Endodermal cell (in vitro differentiated cells): Measurements from ENCODE around the gene ATP9A. TPM values are rescaled to one million over a fixed set of nuclear protein-coding genes. Genes with fewer than 3 reads are reported as not detected.
A peak's percentile ranks its signal among the peaks of the same experiment; 100 is the strongest.

Experiments
- DNase-seq: peaks from one replicate; pipeline ENCODE4 v3.0.0-alpha.2; 2017
- H3K27ac ChIP-seq: 2 replicates; pipeline ENCODE4 v1.5.1; 2013; ENCODE audit warnings: mild to moderate bottlenecking, low read depth, low read length, moderate library complexity
- H3K27me3 ChIP-seq: 2 replicates; pipeline ENCODE4 v1.6.1; 2013; ENCODE audit warnings: mild to moderate bottlenecking, low read length, moderate library complexity; ENCODE audit not compliant: insufficient read depth, control insufficient read depth, poor library complexity, severe bottlenecking
- H3K36me3 ChIP-seq: 2 replicates; pipeline ENCODE4 v1.7.0; 2013; ENCODE audit warnings: mild to moderate bottlenecking, low read length, moderate library complexity; ENCODE audit not compliant: control insufficient read depth, insufficient read depth
- H3K4me1 ChIP-seq: one replicate; pipeline ENCODE4 v1.7.0; 2013; ENCODE audit warnings: low read length; ENCODE audit not compliant: control insufficient read depth, insufficient read depth
- H3K4me3 ChIP-seq: 2 replicates; pipeline ENCODE4 v1.5.1; 2013; ENCODE audit warnings: mild to moderate bottlenecking, low read length, moderate library complexity
- H3K9ac ChIP-seq: 2 replicates; pipeline ENCODE4 v1.6.1; 2013; ENCODE audit warnings: mild to moderate bottlenecking, low read length, moderate library complexity; ENCODE audit not compliant: poor library complexity, severe bottlenecking; ENCODE audit errors: extremely low read depth
- H3K9me3 ChIP-seq: 2 replicates; pipeline ENCODE4 v1.6.1; 2013; ENCODE audit warnings: mild to moderate bottlenecking, low read length, moderate library complexity; ENCODE audit not compliant: control insufficient read depth
- H3K27ac Mint-ChIP-seq: 2 replicates; pipeline ENCODE4 v1.8.0; 2020; ENCODE audit warnings: mixed read lengths
- H3K27me3 Mint-ChIP-seq: 2 replicates; pipeline ENCODE4 v1.8.0; 2021; ENCODE audit warnings: mild to moderate bottlenecking, mixed read lengths; ENCODE audit not compliant: insufficient read depth
- H3K36me3 Mint-ChIP-seq: 2 replicates; pipeline ENCODE4 v1.8.0; 2020; ENCODE audit warnings: low read depth, mixed read lengths
- H3K4me1 Mint-ChIP-seq: 2 replicates; pipeline ENCODE4 v1.8.0; 2020; ENCODE audit warnings: mixed read lengths
- H3K4me3 Mint-ChIP-seq: 2 replicates; pipeline ENCODE4 v1.8.0; 2020; ENCODE audit warnings: mild to moderate bottlenecking, moderate library complexity, mixed read lengths
- H3K9me3 Mint-ChIP-seq: 2 replicates; pipeline ENCODE4 v1.8.0; 2020; ENCODE audit warnings: mild to moderate bottlenecking, mixed read lengths
- CTCF ChIP-seq: fragments of 200-600 bp; sonication (generic); conservative IDR thresholded peaks from 2 replicates; pipeline ENCODE4 v1.5.0; 2021; ENCODE audit warnings: antibody characterized with exemption, mild to moderate bottlenecking
- WGBS, 2 experiments: methylation state at CpG; one replicate each; pipeline versions ENCODE4 v1.1.5 to v1.1.7; 2013; ENCODE audit warnings: missing lambda C conversion rate in 2 of 2, mixed read lengths in 1 of 2; ENCODE audit not compliant: insufficient coverage in 1 of 2, insufficient read length in 1 of 2; 5-methylcytosine and 5-hydroxymethylcytosine counted together
- total RNA-seq, 2 donors: library from RNA; stranded (reverse); fragmentation: NEBNext Ultra II Directional in 1 of 2; extraction: Animal tissue kit (Norgen Biotek cat#: 25700) in 1 of 2; gene quantifications; 2 replicates in 1 of 2; 3 replicates in 1 of 2; pipeline ENCODE4 v1.2.1, GENCODE V29; 2021

Gene ATP9A
- total RNA-seq, 2 donors from 2014 or later, result 26.7 to 27.9 TPM

- DNase-seq, result no peak
- peaks cover 19% of the 10 kb centered on the region for H3K36me3 Mint-ChIP-seq
- peak overlapping the region; percentile 97 for H3K27ac Mint-ChIP-seq
- H3K4me1 ChIP-seq, result peaks cover 10% of the 10 kb centered on the region
- H3K36me3 ChIP-seq, result peaks cover 10% of the 10 kb centered on the region
- no peak for TF ChIP-seq CTCF
- peak overlapping the region; percentile 99 for H3K4me3 ChIP-seq
- peaks cover 37% of the 10 kb centered on the region for H3K4me1 Mint-ChIP-seq
- no peaks in the 10 kb centered on the region for H3K27me3 ChIP-seq
- WGBS, 2 experiments, result 89 to 90% methylated on average over 2 of the region's 4 CpGs
- no peaks in the 10 kb centered on the region for H3K9me3 Mint-ChIP-seq
- H3K27me3 Mint-ChIP-seq, result no peaks in the 10 kb centered on the region
- H3K27ac ChIP-seq, result no peak overlapping the region
- no peak overlapping the region for H3K9ac ChIP-seq
- H3K9me3 ChIP-seq, result no peaks in the 10 kb centered on the region
- peak overlapping the region; percentile 98 for H3K4me3 Mint-ChIP-seq
These were observed 35.1 kb upstream of the ATP9A start for GRCh38 chr20:51803148-51803854.

- 0% methylated on average over 16 to 44 of the region's 44 CpGs for WGBS, 2 experiments
- Mint-ChIP-seq H3K36me3 (peaks cover 20% of the 10 kb centered on the region), H3K4me1 (peaks cover 43% of the 10 kb centered on the region), H3K27ac (peak within 1 kb of the TSS; percentile 97), H3K27me3 (no peaks in the 10 kb centered on the region), H3K9me3 (no peaks in the 10 kb centered on the region), H3K4me3 (peak within 1 kb of the TSS; percentile 98)
- peaks cover 10% of the 10 kb centered on the region for H3K36me3 ChIP-seq
- DNase-seq, result peak; percentile 96
- H3K27me3 ChIP-seq, result no peaks in the 10 kb centered on the region
- peaks cover 10% of the 10 kb centered on the region for H3K4me1 ChIP-seq
- H3K4me3 ChIP-seq, result peak within 1 kb of the TSS; percentile 99
- H3K27ac ChIP-seq, result peak within 1 kb of the TSS; percentile 73
- no peak for TF ChIP-seq CTCF
- no peaks in the 10 kb centered on the region for H3K9me3 ChIP-seq
- peak within 1 kb of the TSS; percentile 94 for H3K9ac ChIP-seq
These were observed 34.1 kb upstream of the ATP9A start, which contains the start of gene SALL4 for GRCh38 chr20:51802170-51802751. SALL4 (minus strand) TSS chr20:51802521; CDS start chr20:51802408, 113 bp downstream.

- H3K9ac ChIP-seq, result peak overlapping the region; percentile 94
- Mint-ChIP-seq H3K27ac (peak overlapping the region; percentile 97), H3K4me3 (peak overlapping the region; percentile 98), H3K36me3 (peaks cover 21% of the 10 kb centered on the region), H3K4me1 (peaks cover 47% of the 10 kb centered on the region), H3K9me3 (no peaks in the 10 kb centered on the region), H3K27me3 (no peaks in the 10 kb centered on the region)
- TF ChIP-seq CTCF, result no peak
- H3K4me1 ChIP-seq, result peaks cover 12% of the 10 kb centered on the region
- peak overlapping the region; percentile 99 for H3K4me3 ChIP-seq
- peak overlapping the region; percentile 73 for H3K27ac ChIP-seq
- no peaks in the 10 kb centered on the region for H3K27me3 ChIP-seq
- WGBS, 2 experiments, result 0% methylated on average over 8 of the region's 8 CpGs; no CpG with 5 or more reads in 1 of the 2 experiments
- no peaks in the 10 kb centered on the region for H3K9me3 ChIP-seq
- H3K36me3 ChIP-seq, result peaks cover 14% of the 10 kb centered on the region
- no peak for DNase-seq
These were observed 33.6 kb upstream of the ATP9A start for GRCh38 chr20:51801823-51802123.
